OCI-LY3 (cell line): Measurements from ENCODE around the gene SERPINA4.

Source experiments
- H2AFZ ChIP-seq: fragments of 200-600, 300-600 bp; shearing (Covaris generic); 2 replicates; pipeline ENCODE4 v1.6.0; 2014; ENCODE audit warnings: antibody characterized with exemption, low read depth, low read length
- H3K27ac ChIP-seq: fragments of 200-600, 300-600 bp; sonication (generic); 2 replicates; pipeline ENCODE4 v1.5.1; 2014; ENCODE audit warnings: mild to moderate bottlenecking, low read length, moderate library complexity, mixed read lengths
- H3K27me3 ChIP-seq: fragments of 200-600, 300-600 bp; sonication (generic); 2 replicates; pipeline ENCODE4 v1.6.1; 2014; ENCODE audit warnings: low read depth, low read length, mixed read lengths
- H3K36me3 ChIP-seq: fragments of 200-600, 300-600 bp; sonication (generic); replicated peaks from 2 replicates; pipeline ENCODE3; 2014; ENCODE audit warnings: low read depth, low read length, mixed read lengths
- H3K4me1 ChIP-seq: fragments of 300-600, 200-600 bp; sonication (generic); 2 replicates; pipeline ENCODE4 v1.6.1; 2014; ENCODE audit warnings: low read length, mixed read lengths
- H3K4me2 ChIP-seq: fragments of 200-600, 300-600 bp; sonication (generic); 2 replicates; pipeline ENCODE4 v1.6.1; 2014; ENCODE audit warnings: low read length, mixed read lengths
- H3K4me3 ChIP-seq: fragments of 300-600, 200-600 bp; sonication (generic); 2 replicates; pipeline ENCODE4 v1.5.1; 2014; ENCODE audit warnings: antibody characterized with exemption, mild to moderate bottlenecking, low read length, moderate library complexity
- H3K79me2 ChIP-seq: fragments of 300-600, 200-600 bp; shearing (Covaris generic); 2 replicates; pipeline ENCODE4 v1.6.1; 2014; ENCODE audit warnings: mild to moderate bottlenecking, low read length, mixed read lengths
- H3K9ac ChIP-seq: fragments of 300-600, 200-600 bp; shearing (Covaris generic); 2 replicates; pipeline ENCODE4 v1.6.0; 2014; ENCODE audit warnings: mild to moderate bottlenecking, low read length, moderate library complexity
- H3K9me3 ChIP-seq: fragments of 200-600, 300-600 bp; shearing (Covaris generic); 2 replicates; pipeline ENCODE4 v1.6.1; 2014; ENCODE audit warnings: low read length, mixed read lengths; ENCODE audit not compliant: insufficient read depth
- H4K20me1 ChIP-seq: fragments of 200-600, 300-600 bp; sonication (generic); 2 replicates; pipeline ENCODE4 v1.6.1; 2016; ENCODE audit warnings: low read length, mixed read lengths; ENCODE audit not compliant: insufficient read depth
- EZH2phosphoT487 ChIP-seq: fragments of 200-600 bp; shearing (Covaris generic); IDR thresholded peaks from 2 replicates; pipeline ENCODE4 v1.6.1; 2018; ENCODE audit warnings: antibody characterized with exemption, mixed run types, low read depth
- TF ChIP-seq, protein P1 (sequence below): fragments of 200-600, 300-600 bp; sonication (generic); IDR thresholded peaks from 2 replicates; pipeline ENCODE4 v1.5.1; 2014; ENCODE audit warnings: antibody characterized with exemption, low read length, low read depth

The SERPINA4 gene

DNA sequence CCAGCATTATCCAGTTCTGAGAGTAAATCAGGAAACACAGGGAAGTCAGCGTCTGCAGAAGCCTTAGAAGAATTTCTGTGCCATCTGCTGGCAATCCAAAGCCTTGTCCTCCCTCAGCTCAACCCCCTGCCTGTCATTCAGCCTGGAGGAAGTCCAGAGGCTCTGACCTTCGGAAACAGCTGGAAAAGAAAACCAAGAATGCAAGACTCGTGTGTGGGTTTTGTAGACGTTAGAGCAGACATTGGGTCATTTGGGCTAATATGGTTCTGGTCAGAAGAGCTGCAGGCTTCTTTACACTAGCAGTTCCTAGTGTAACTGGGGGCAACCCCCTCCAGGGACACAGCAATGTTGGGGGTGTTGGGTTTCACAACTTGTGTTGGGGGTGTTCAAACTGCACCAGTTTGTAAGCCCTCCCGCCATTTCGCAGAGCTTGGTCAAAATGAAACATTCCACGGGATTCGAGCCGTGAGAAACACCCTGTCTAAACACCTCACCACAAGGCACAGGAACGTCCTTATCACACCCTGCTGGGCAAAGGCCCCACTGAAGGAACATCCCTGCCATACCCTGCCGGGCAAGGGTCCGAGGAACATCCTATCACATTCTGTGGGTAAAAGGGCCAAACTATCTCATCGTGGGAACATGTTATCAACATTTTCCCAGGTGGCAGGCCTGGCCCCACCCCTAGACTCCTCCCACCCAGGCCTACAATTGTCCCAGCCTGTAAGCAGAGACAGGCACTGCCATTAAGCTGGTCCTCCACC, 21.0 kb upstream of the SERPINA4 start:
- no peak overlapping the region for H3K27ac ChIP-seq
- peaks cover 26% of the 10 kb centered on the region for H3K27me3 ChIP-seq
- H3K9me3 ChIP-seq: no peaks in the 10 kb centered on the region
- H3K4me3 ChIP-seq: no peak overlapping the region
- peaks cover 8% of the 10 kb centered on the region for H3K4me1 ChIP-seq
- H2AFZ ChIP-seq: peak overlapping the region; percentile 46; the same call in 1 of the 2 replicates
- no peak overlapping the region for H3K9ac ChIP-seq
- H3K79me2 ChIP-seq: no peaks in the 10 kb centered on the region
- no peak overlapping the region for H3K4me2 ChIP-seq
- H3K36me3 ChIP-seq: no peaks in the 10 kb centered on the region
- H4K20me1 ChIP-seq: no peaks in the 10 kb centered on the region
- TF ChIP-seq EZH2phosphoT487: no peak
- TF ChIP-seq, protein P1, sequence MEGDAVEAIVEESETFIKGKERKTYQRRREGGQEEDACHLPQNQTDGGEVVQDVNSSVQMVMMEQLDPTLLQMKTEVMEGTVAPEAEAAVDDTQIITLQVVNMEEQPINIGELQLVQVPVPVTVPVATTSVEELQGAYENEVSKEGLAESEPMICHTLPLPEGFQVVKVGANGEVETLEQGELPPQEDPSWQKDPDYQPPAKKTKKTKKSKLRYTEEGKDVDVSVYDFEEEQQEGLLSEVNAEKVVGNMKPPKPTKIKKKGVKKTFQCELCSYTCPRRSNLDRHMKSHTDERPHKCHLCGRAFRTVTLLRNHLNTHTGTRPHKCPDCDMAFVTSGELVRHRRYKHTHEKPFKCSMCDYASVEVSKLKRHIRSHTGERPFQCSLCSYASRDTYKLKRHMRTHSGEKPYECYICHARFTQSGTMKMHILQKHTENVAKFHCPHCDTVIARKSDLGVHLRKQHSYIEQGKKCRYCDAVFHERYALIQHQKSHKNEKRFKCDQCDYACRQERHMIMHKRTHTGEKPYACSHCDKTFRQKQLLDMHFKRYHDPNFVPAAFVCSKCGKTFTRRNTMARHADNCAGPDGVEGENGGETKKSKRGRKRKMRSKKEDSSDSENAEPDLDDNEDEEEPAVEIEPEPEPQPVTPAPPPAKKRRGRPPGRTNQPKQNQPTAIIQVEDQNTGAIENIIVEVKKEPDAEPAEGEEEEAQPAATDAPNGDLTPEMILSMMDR: no peak

DNA sequence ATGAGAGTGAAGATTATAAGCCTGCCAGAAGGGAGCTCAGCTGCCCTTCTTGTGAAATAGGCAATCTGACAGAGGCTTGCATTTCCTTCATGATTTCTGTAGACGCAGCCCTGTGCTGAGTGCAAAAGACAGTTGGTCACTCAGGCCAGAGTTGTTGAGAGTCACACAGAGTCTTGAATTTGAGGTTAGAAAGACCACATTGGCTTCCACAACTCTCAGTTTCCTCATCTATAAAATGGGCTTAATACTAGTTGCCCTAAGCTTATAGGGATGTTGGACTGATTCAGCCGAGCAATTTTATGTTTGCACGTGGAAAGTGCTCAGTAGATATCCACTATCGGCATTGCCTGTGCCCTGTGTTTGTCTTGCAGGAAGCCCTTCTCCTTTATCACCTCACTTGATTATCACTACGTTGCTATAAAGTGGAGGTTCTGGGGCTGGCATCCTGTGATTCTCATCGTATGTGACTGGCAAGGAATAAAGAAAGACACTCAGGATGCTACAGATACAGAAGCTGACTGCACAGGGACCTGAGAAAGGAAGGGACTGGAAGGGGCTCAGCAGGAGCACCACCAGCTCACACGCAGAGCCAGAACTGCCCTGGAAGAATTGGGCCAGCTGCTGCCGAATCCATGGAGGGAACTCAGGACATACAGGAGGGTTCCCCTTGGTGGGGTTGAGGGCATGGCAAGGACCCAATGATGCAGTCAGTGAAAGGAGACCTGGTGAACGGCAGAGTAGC, 19.8 kb upstream of the SERPINA4 start:
- peaks cover 22% of the 10 kb centered on the region for H3K27me3 ChIP-seq
- no peak overlapping the region for H3K4me3 ChIP-seq
- no peak for TF ChIP-seq EZH2phosphoT487
- TF ChIP-seq, protein P1: no peak
- H2AFZ ChIP-seq: no peak overlapping the region
- no peak overlapping the region for H3K4me2 ChIP-seq
- no peak overlapping the region for H3K9ac ChIP-seq
- H3K79me2 ChIP-seq: no peaks in the 10 kb centered on the region
- no peaks in the 10 kb centered on the region for H3K9me3 ChIP-seq
- peaks cover 8% of the 10 kb centered on the region for H3K4me1 ChIP-seq
- H3K27ac ChIP-seq: no peak overlapping the region
- no peaks in the 10 kb centered on the region for H4K20me1 ChIP-seq
- no peaks in the 10 kb centered on the region for H3K36me3 ChIP-seq

DNA sequence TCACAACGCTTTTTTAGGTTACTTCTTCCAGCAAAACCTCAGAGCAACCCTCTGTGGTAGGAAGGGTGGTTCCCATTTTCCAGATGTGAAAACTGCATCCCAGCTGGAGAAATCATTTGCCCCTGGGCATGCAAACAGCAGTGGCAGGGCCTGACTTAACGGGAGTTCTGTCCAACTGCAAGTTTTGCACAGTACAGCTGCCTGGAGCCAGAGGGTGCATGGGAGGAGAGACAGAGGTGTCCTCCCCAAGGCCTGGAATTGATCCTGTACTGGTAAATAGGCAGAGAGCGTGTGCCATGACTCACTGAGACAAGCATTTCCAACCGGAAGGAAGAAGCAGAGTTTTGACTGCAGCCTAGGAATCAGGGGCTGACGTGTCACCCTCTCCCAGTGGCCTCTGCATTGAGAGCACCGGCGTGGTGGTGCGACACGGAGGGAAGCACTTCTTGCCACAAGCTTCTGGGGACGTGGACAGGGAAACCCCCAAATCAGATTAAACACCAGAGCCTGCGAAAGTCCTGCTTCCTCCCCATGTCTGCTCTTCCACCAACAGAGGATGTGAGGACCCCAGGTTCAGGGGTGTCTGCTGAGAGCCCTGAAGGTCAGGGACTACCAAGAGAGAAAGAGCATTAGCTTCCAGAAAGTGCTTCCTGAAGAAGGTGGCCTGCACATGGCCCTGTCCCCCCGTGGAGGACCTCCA, 19.0 kb upstream of the SERPINA4 start:
- no peaks in the 10 kb centered on the region for H4K20me1 ChIP-seq
- H3K27me3 ChIP-seq: peaks cover 22% of the 10 kb centered on the region
- H3K4me2 ChIP-seq: peak overlapping the region; percentile 14; the same call in 1 of the 2 replicates

More for the DNA sequence above, 19.0 kb upstream of the SERPINA4 start:
- no peak overlapping the region for H3K9ac ChIP-seq
- TF ChIP-seq EZH2phosphoT487: no peak
- TF ChIP-seq, protein P1: no peak
- H3K9me3 ChIP-seq: no peaks in the 10 kb centered on the region
- H3K27ac ChIP-seq: no peak overlapping the region
- no peak overlapping the region for H3K4me3 ChIP-seq
- peaks cover 8% of the 10 kb centered on the region for H3K4me1 ChIP-seq
- no peaks in the 10 kb centered on the region for H3K79me2 ChIP-seq
- H3K36me3 ChIP-seq: no peaks in the 10 kb centered on the region
- H2AFZ ChIP-seq: no peak overlapping the region
